Measurements from ENCODE around the gene CA9.

Gene CA9

GRCh38 chr9:35696520-35697215 is 22.9 kb downstream of the CA9 start:
- DNase-seq: peak; percentile 57

GRCh38 chr9:35697486-35697885 is 23.8 kb downstream of the CA9 start:
- no peak for DNase-seq

- DNase-seq: no peak
Measured at GRCh38 chr9:35698231-35698630, 24.5 kb downstream of the CA9 start.

GRCh38 chr9:35700031-35700430 is 26.3 kb downstream of the CA9 start:
- no peak for DNase-seq

GRCh38 chr9:35700942-35701341 is 27.2 kb downstream of the CA9 start:
- no peak for DNase-seq

GRCh38 chr9:35702696-35703095 is 29.0 kb downstream of the CA9 start:
- no peak for DNase-seq

GRCh38 chr9:35703906-35704672 is 30.4 kb downstream of the CA9 start:
- DNase-seq: no peak

GRCh38 chr9:35705372-35705771 is 31.6 kb downstream of the CA9 start:
- DNase-seq: no peak

GRCh38 chr9:35705836-35706430 is 32.2 kb downstream of the CA9 start:
- no peak for DNase-seq

- no peak for DNase-seq
Measured at GRCh38 chr9:35706951-35707350, 33.2 kb downstream of the CA9 start.

GRCh38 chr9:35708146-35708545 is 34.4 kb downstream of the CA9 start:
- no peak for DNase-seq

- DNase-seq: no peak
Measured at GRCh38 chr9:35710818-35711500, 37.2 kb downstream of the CA9 start.

GRCh38 chr9:35711501-35712428 is 38.0 kb downstream of the CA9 start:
- no peak for DNase-seq

GRCh38 chr9:35712762-35713400 is 39.2 kb downstream of the CA9 start:
- DNase-seq: no peak

GRCh38 chr9:35713578-35713977 is 39.9 kb downstream of the CA9 start:
- no peak for DNase-seq

GRCh38 chr9:35714123-35714522 is 40.4 kb downstream of the CA9 start:
- DNase-seq: no peak

- no peak for DNase-seq
Measured at GRCh38 chr9:35714579-35715252, 41.0 kb downstream of the CA9 start.

GRCh38 chr9:35716230-35716629 is 42.5 kb downstream of the CA9 start:
- no peak for DNase-seq

- DNase-seq: no peak
Measured at GRCh38 chr9:35717132-35717870, 43.6 kb downstream of the CA9 start.

GRCh38 chr9:35718721-35719511 is 45.2 kb downstream of the CA9 start:
- DNase-seq: no peak

All from activated CD4-positive, alpha-beta T cell treated with anti-CD3 and anti-CD28 coated beads, Interleukin-2, amount 50 U/mL, for 16 hours (primary cell).